H9 (cell line): ENCODE results near the gene NKAPL. TPM values are rescaled to one million over a fixed set of nuclear protein-coding genes. Genes with fewer than 3 reads are reported as not detected.

ENCODE experiments used
- DNase-seq: peaks from one replicate; pipeline ENCODE4 v3.0.0-alpha.2; 2017
- H2AFZ ChIP-seq: one replicate; pipeline ENCODE4 v1.6.1; 2013; ENCODE audit warnings: mild to moderate bottlenecking, low read length, control low read depth, moderate library complexity
- H2AK5ac ChIP-seq: 2 replicates; pipeline ENCODE4 v1.6.1; 2013; ENCODE audit warnings: low read length, control low read depth, mixed read lengths; ENCODE audit not compliant: insufficient read length
- H2BK120ac ChIP-seq: one replicate; pipeline ENCODE4 v1.6.1; 2013; ENCODE audit warnings: low read depth, mild to moderate bottlenecking, low read length, control low read depth, inconsistent platforms; ENCODE audit not compliant: poor library complexity, severe bottlenecking
- H2BK12ac ChIP-seq: 2 replicates; pipeline ENCODE4 v1.6.1; 2013; ENCODE audit warnings: low read length, control low read depth, mixed read lengths, low read depth; ENCODE audit not compliant: insufficient read length
- H2BK15ac ChIP-seq: 2 replicates; pipeline ENCODE4 v1.6.1; 2013; ENCODE audit warnings: low read depth, low read length, control low read depth
- H2BK20ac ChIP-seq: one replicate; pipeline ENCODE4 v1.6.1; 2013; ENCODE audit warnings: low read depth, mild to moderate bottlenecking, low read length, control low read depth, inconsistent platforms; ENCODE audit not compliant: poor library complexity, severe bottlenecking
- H2BK5ac ChIP-seq: 2 replicates; pipeline ENCODE4 v1.6.1; 2013; ENCODE audit warnings: low read length, control low read depth, mixed read lengths; ENCODE audit not compliant: insufficient read length
- H3K14ac ChIP-seq: 2 replicates; pipeline ENCODE4 v1.6.1; 2013; ENCODE audit warnings: low read length, control low read depth; ENCODE audit not compliant: insufficient read depth
- H3K18ac ChIP-seq: 2 replicates; pipeline ENCODE4 v1.6.1; 2013; ENCODE audit warnings: low read depth, mild to moderate bottlenecking, mixed read lengths, low read length, control low read depth; ENCODE audit not compliant: insufficient read length
- H3K23ac ChIP-seq: 2 replicates; pipeline ENCODE4 v1.6.1; 2013; ENCODE audit warnings: low read length, control low read depth, mixed read lengths, low read depth; ENCODE audit not compliant: insufficient read length
- H3K23me2 ChIP-seq: 2 replicates; pipeline ENCODE4 v1.6.1; 2013; ENCODE audit warnings: low read depth, mild to moderate bottlenecking, mixed read lengths, low read length, control low read depth; ENCODE audit not compliant: insufficient read length, poor library complexity, severe bottlenecking
- H3K27ac ChIP-seq: 2 replicates; pipeline ENCODE4 v1.5.1; 2013; ENCODE audit warnings: low read length, control low read depth, mixed read lengths, low read depth; ENCODE audit not compliant: insufficient read length
- H3K27me3 ChIP-seq: 2 replicates; pipeline ENCODE4 v1.6.1; 2013; ENCODE audit warnings: low read length, control low read depth, inconsistent platforms; ENCODE audit not compliant: insufficient read depth
- H3K4ac ChIP-seq: 2 replicates; pipeline ENCODE4 v1.6.1; 2013; ENCODE audit warnings: low read depth, mild to moderate bottlenecking, control low read depth, inconsistent platforms, low read length, moderate library complexity
- H3K4me1 ChIP-seq: 2 replicates; pipeline ENCODE4 v1.6.1; 2013; ENCODE audit warnings: low read length, control low read depth, inconsistent platforms; ENCODE audit not compliant: insufficient read depth
- H3K4me2 ChIP-seq: 2 replicates; pipeline ENCODE4 v1.6.1; 2013; ENCODE audit warnings: low read length, control low read depth, mixed read lengths; ENCODE audit not compliant: insufficient read length, insufficient read depth
- H3K56ac ChIP-seq: 2 replicates; pipeline ENCODE4 v1.6.1; 2013; ENCODE audit warnings: low read depth, mild to moderate bottlenecking, mixed read lengths, low read length, control low read depth; ENCODE audit not compliant: insufficient read length
- H3K79me1 ChIP-seq: 2 replicates; pipeline ENCODE4 v1.6.1; 2013; ENCODE audit warnings: low read depth, mild to moderate bottlenecking, moderate library complexity, low read length, control low read depth, inconsistent platforms; ENCODE audit not compliant: insufficient read depth, poor library complexity, severe bottlenecking
- H3K79me2 ChIP-seq: 2 replicates; pipeline ENCODE4 v1.6.1; 2013; ENCODE audit warnings: low read length, control low read depth, inconsistent platforms; ENCODE audit not compliant: insufficient read depth
- H3K9ac ChIP-seq: 2 replicates; pipeline ENCODE4 v1.6.1; 2013; ENCODE audit warnings: low read length, control low read depth, mixed read lengths; ENCODE audit not compliant: insufficient read length; ENCODE audit errors: extremely low read depth
- H3K9me3 ChIP-seq: one replicate; pipeline ENCODE4 v1.6.1; 2013; ENCODE audit warnings: low read depth, low read length, inconsistent platforms; ENCODE audit not compliant: control insufficient read depth
- H3T11ph ChIP-seq: one replicate; pipeline ENCODE4 v1.6.1; 2013; ENCODE audit warnings: mild to moderate bottlenecking, low read length, control low read depth, inconsistent platforms
- H4K20me1 ChIP-seq: one replicate; pipeline ENCODE4 v1.6.1; 2013; ENCODE audit not compliant: control insufficient read depth, insufficient read length, insufficient read depth
- H4K5ac ChIP-seq: 2 replicates; pipeline ENCODE4 v1.6.1; 2013; ENCODE audit warnings: low read depth, mild to moderate bottlenecking, mixed read lengths, low read length, control low read depth; ENCODE audit not compliant: insufficient read length
- H4K8ac ChIP-seq: replicated peaks from 2 replicates; pipeline ENCODE4 v1.6.1; 2013; ENCODE audit warnings: low read length, control low read depth, mixed read lengths, low read depth; ENCODE audit not compliant: insufficient read length
- H4K91ac ChIP-seq: 2 replicates; pipeline ENCODE4 v1.6.1; 2013; ENCODE audit warnings: low read depth, mild to moderate bottlenecking, moderate library complexity, mixed read lengths, low read length, control low read depth; ENCODE audit not compliant: insufficient read length
- H3K27ac Mint-ChIP-seq, 3 experiments: 2 replicates in 2 of 3; 3 replicates in 1 of 3; pipeline ENCODE4 v1.8.0; 2020 to 2021; ENCODE audit warnings: mixed read lengths in 3 of 3, mild to moderate bottlenecking in 1 of 3, moderate library complexity in 1 of 3
- H3K27me3 Mint-ChIP-seq: 2 replicates; pipeline ENCODE4 v1.8.0; 2021; ENCODE audit warnings: low read depth, mild to moderate bottlenecking, moderate library complexity, mixed read lengths
- H3K36me3 Mint-ChIP-seq, 3 experiments: 2 replicates in 2 of 3; 3 replicates in 1 of 3; pipeline ENCODE4 v1.8.0; 2020 to 2021; ENCODE audit warnings: low read depth in 3 of 3, mixed read lengths in 3 of 3; ENCODE audit not compliant: insufficient read depth in 1 of 3
- H3K4me1 Mint-ChIP-seq, 2 experiments: 2 replicates each; pipeline ENCODE4 v1.8.0; 2020; ENCODE audit warnings: mixed read lengths in 2 of 2
- H3K4me3 Mint-ChIP-seq, 2 experiments: 2 replicates in 1 of 2; 3 replicates in 1 of 2; pipeline ENCODE4 v1.8.0; 2020 to 2021; ENCODE audit warnings: mild to moderate bottlenecking in 2 of 2, mixed read lengths in 2 of 2, moderate library complexity in 1 of 2
- H3K9me3 Mint-ChIP-seq, 2 experiments: 2 replicates in 1 of 2; 3 replicates in 1 of 2; pipeline ENCODE4 v1.8.0; 2020; ENCODE audit warnings: mild to moderate bottlenecking in 2 of 2, mixed read lengths in 2 of 2, moderate library complexity in 1 of 2
- CTCF ChIP-seq: fragments of 200-600 bp; sonication (generic); conservative IDR thresholded peaks from 3 replicates; pipeline ENCODE4 v1.8.0; 2021; ENCODE audit warnings: antibody characterized with exemption, mild to moderate bottlenecking
- WGBS: extraction: QIAGEN DNeasy Blood & Tissue Kit; methylation state at CpG from one replicate; pipeline ENCODE4 v1.1.7; 2013; ENCODE audit warnings: missing lambda C conversion rate, low lambda C conversion rate, mixed read lengths; ENCODE audit not compliant: insufficient read length; ENCODE audit errors: extremely low coverage; 5-methylcytosine and 5-hydroxymethylcytosine counted together
- total RNA-seq: library from RNA; stranded (reverse); gene quantifications from 2 replicates; pipeline ENCODE4 v1.2.1, GENCODE V29; 2021

Gene NKAPL
- total RNA-seq, 1 experiment from 2014 or later: not detected

GRCh38 chr6:28211840-28212509 lies 47.1 kb upstream of the NKAPL start:
- no peak overlapping the region for H2BK20ac ChIP-seq
- peak; percentile 41 for DNase-seq
- peaks cover 0 to 7% of the 10 kb centered on the region in 2 experiments; a peak in 1 of 5 replicates for H3K9me3 Mint-ChIP-seq
- H4K8ac ChIP-seq: no peak overlapping the region
- H4K20me1 ChIP-seq: no peaks in the 10 kb centered on the region
- peaks cover 28% of the 10 kb centered on the region for H3K27me3 ChIP-seq
- H3K4me2 ChIP-seq: peak overlapping the region; percentile 66
- H3K4me1 Mint-ChIP-seq: peaks cover 21 to 46% of the 10 kb centered on the region in 2 experiments
- no peak overlapping the region for H2BK120ac ChIP-seq
- H3K27me3 Mint-ChIP-seq: peaks cover 86% of the 10 kb centered on the region
- no peaks in the 10 kb centered on the region for H3K79me1 ChIP-seq
- H2BK15ac ChIP-seq: no peak overlapping the region
- peak overlapping the region; percentile 12 for H3K9ac ChIP-seq
- H3K18ac ChIP-seq: no peak overlapping the region
- H3K23ac ChIP-seq: no peak overlapping the region
- H3K9me3 ChIP-seq: no peaks in the 10 kb centered on the region
- H3K36me3 Mint-ChIP-seq: peaks cover 0 to 1% (median 0%) of the 10 kb centered on the region in 3 experiments; a peak in 1 of 7 replicates
- no peak overlapping the region for H3K27ac ChIP-seq
- no peak overlapping the region for H2BK12ac ChIP-seq
- no peak for TF ChIP-seq CTCF
- H3K23me2 ChIP-seq: peaks cover 6% of the 10 kb centered on the region
- H3K56ac ChIP-seq: no peak overlapping the region
- H4K91ac ChIP-seq: no peak overlapping the region
- H3K4me3 Mint-ChIP-seq: peak overlapping the region; percentile 82 to 91
- H3K4me1 ChIP-seq: no peaks in the 10 kb centered on the region
- no peak overlapping the region for H3T11ph ChIP-seq
- H3K79me2 ChIP-seq: no peaks in the 10 kb centered on the region
- no peak overlapping the region for H3K14ac ChIP-seq
- no peak overlapping the region for H3K4ac ChIP-seq
- H3K27ac Mint-ChIP-seq: peak overlapping the region in 2 of 3 experiments; percentile 0 to 36; a peak in 1 of 7 replicates
- no peak overlapping the region for H2AFZ ChIP-seq
- no CpG with 5 or more reads among the region's 16 CpGs for WGBS
- H4K5ac ChIP-seq: no peak overlapping the region
- H2BK5ac ChIP-seq: no peak overlapping the region
- H2AK5ac ChIP-seq: no peak overlapping the region
